Activated CD4-positive, alpha-beta T cell treated with anti-CD3 and anti-CD28 coated beads for 4 hours (primary cell): ENCODE measurements around the gene SPINDOC.
"Not testable (repeated sequence)": the region's sequence is repeated elsewhere in the genome, so short reads cannot be mapped to it uniquely, and the experiment has no call there.

Source experiments
- DNase-seq, 2 donors: peaks; one replicate each; pipeline ENCODE4 v3.0.0-alpha.2; 2020

SPINDOC gene

DNA sequence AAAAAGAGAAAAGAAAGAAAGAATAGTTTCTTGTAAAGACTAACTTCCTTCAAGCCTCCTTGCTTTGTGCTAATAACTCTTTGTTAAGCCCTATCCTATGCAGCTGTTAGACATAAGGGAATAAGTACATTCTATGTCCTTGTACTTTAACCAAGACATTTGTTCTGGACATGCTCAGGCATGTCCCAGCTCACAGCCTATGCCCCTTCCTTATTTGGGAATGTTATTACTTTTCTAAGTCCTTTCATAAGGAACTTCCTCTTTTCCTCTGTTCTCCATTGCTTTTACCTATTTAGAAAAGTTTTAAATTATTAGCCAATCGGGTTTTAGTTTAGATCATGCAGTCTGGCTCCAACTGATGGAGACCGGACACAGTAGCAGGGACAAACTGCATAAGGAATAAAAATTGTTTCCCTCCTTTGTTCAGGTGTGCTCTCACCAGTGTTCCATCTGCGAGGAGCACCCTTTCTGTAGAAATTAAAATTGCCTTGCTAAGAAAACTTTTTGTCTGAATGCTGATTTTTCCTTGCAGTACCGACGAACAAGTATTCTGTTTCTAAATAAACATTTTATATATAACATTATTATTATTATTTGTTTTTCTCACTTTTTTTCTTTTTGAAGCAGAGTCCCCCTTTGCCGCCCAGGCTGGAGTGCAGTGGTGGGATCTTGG, 21.6 kb upstream of the SPINDOC start:
- no peak for DNase-seq

GRCh38 chr11:63793161-63793560, 20.1 kb upstream of the SPINDOC start:
- DNase-seq = no peak

DNA sequence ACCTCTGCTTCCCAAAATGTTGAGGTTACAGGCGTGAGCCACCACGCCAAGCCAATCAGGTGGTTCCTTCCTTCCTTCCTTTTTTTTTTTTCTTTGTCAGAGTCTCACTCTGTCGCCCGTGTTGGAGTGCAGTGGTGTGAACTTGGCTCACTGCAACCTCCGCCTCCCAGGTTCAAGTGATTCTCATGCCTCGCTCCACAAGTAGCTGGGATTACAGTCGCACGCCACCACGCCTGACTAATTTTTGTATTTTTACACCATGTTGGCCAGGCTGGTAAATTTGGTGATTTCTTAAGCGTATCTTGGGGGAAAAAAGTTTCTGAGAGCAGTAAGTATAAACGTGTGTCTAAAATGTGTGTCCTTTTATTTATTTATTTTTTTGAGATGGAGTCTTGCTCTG, 18.2 kb upstream of the SPINDOC start:
- DNase-seq = no peak

DNA sequence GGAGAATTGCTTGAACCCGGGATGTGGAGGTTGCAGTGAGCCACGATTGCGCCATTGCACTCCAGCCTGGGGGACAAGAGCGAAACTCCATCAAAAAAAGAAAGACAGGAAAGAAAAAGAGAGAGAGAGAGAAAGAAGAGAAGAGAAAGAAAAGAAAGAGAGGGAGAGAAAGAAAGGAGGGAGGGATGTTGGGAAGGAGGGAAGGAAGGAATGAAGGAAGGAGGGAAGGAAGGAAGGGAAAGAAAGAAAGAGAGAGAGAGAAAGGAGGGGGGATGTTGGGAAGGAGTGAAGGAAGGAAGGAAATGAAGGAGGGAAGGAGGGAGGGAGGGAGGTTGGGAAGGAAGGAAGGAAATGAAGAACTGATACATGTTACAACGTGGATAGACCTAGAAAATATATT, 12.3 kb upstream of the SPINDOC start:
- DNase-seq = no peak

- no peak for DNase-seq
These were observed 10.4 kb upstream of the SPINDOC start for GRCh38 chr11:63802637-63803414.

- DNase-seq = no peak
These were observed 9.0 kb upstream of the SPINDOC start for GRCh38 chr11:63804259-63804658.

- no peak for DNase-seq
These were observed 7.3 kb upstream of the SPINDOC start for GRCh38 chr11:63805844-63806415.

GRCh38 chr11:63810383-63810782, 2.9 kb upstream of the SPINDOC start:
- not testable (repeated sequence) for DNase-seq

DNA sequence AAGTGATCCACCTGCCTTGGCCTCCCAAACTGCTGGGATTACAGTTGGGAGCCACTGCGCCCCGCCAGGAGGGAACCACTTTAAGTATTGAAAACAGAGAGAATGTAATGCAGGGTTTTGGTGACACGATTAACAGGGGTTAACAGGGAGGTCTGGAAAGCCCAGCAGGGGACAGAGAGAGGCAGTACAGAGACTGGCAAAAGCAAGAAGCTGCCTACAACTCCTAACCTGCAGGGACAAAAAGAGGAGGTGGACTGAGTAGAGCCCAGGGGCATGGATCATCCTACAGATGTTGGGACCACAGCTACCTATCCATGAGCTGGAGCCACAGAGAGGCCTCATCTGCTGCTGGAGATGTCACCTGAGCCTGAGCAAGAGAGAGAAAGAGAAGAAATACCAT, 1.7 kb upstream of the SPINDOC start:
- no peak for DNase-seq

GRCh38 chr11:63813563-63814382, 517 bp downstream of the SPINDOC start:
- DNase-seq = peak; percentile 11 to 19

DNA sequence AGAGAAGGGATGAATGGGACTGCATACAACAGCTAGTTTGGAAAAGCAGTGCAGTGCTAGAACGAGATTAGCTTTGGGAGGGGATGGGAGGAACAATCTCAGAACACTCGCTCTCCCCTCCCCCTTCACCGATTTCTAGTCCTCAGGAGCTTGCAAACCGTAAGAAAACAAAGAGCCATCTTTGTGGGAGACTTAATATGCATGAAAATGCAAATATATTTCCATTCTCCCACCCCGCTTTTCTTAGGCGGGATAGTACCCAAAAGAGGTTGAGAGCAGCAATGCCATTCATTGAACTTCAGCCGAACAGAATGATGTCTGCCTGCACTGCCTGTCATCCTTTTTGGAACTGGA, 1.1 kb downstream of the SPINDOC start:
- no peak for DNase-seq

GRCh38 chr11:63816166-63816565, 2.9 kb downstream of the SPINDOC start:
- no peak for DNase-seq

GRCh38 chr11:63816732-63817131, 3.5 kb downstream of the SPINDOC start:
- DNase-seq = no peak

DNA sequence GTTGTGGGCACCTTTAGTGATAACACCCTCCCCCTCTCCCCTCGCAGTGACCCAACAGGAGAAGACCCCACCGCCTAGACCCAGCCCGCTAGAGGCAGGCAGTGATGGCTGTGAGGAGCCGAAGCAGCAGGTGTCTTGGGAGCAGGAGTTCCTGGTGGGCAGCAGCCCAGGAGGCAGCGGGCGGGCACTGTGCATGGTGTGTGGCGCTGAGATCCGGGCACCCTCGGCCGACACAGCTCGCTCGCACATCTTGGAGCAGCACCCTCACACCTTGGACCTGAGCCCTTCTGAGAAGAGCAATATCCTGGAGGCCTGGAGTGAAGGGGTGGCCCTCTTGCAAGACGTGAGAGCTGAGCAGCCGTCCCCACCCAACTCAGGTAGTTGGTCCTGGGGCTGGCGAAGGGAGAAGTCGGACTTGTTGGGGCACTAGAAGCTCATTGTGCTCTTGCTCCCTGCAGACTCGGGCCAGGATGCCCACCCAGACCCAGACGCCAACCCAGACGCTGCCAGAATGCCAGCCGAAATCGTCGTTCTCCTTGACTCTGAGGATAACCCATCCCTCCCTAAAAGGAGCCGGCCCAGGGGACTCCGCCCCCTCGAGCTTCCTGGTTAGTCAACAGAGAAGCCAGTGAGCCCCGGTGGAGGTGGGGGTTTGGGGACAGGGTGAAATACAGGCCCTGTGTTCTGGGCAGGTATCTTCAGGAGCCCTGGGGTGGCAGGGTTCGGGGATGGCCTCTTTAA, 4.7 kb downstream of the SPINDOC start:
- DNase-seq = no peak

- DNase-seq = no peak
These were observed 5.4 kb downstream of the SPINDOC start for GRCh38 chr11:63818609-63819008.

DNA sequence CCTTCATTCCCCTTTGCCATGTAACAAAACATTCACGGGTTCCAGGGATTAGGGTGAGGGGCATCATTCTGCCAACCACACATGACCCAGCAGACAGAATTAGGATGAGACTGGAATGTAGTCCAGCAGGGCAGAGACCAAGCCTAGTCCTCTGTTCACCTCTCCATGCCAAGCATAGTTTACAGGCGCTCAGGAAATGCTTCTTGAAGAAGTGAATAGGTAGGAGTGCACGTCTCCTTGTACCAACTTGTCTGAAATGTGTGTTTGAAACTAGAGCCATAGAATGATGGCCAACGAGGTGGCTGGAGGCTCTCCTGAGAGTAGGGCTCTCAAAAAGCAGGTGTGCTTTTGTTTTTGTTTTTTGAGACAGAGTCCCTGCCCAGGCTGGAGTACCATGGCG, 8.2 kb downstream of the SPINDOC start:
- no peak for DNase-seq

DNA sequence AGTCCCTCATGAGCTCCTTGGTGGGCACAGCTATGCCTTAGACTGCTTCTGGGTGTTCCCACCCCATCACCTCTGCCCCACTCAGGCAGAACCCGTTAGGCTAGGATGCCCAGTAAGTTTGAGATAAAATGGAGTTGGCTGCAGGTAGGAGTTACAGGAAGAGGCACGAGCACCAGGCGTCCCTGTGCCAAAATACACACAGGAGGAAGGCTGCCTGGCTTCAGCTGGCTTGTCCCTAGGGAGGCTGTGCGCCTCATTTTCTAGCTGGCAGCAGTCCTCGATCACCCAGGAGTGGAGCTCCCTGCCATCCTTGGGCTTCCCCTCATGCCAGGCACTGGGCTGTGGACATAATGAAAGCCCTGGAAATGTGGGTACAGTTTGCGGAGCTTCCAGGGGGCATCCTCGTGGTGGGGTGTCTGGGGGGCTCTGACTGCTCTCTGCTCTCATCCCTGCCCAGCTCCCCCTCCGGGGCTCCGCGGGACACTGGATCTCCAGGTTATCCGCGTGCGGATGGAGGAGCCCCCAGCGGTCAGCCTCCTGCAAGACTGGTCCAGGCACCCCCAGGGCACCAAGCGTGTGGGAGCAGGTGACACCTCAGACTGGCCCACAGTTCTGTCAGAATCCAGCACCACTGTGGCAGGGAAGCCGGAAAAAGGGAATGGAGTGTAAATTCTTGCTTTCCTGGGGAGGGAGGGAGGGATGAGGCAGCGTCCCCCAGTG, 13.4 kb downstream of the SPINDOC start:
- no peak for DNase-seq

- DNase-seq = no peak
These were observed 16.7 kb downstream of the SPINDOC start for GRCh38 chr11:63829823-63830489.

- no peak for DNase-seq
These were observed 18.1 kb downstream of the SPINDOC start for GRCh38 chr11:63831326-63831725.

- no peak for DNase-seq
These were observed 19.1 kb downstream of the SPINDOC start for GRCh38 chr11:63832336-63832735.

- DNase-seq = no peak
These were observed 19.8 kb downstream of the SPINDOC start for GRCh38 chr11:63833048-63833447.
